GM19395 (cell line): ENCODE data around the gene GGT1.
A peak's percentile ranks its signal among the peaks of the same experiment; 100 is the strongest.
"Not testable (repeated sequence)": the region's sequence is repeated elsewhere in the genome, so short reads cannot be mapped to it uniquely, and the experiment has no call there.

Experiments
- ATAC-seq: cut with Tn5 transposase; IDR thresholded peaks from one replicate; pipeline ENCODE4 v1.9.1; 2021; ENCODE audit warnings: mild to moderate bottlenecking, moderate library complexity; ENCODE audit not compliant: unreplicated experiment

Gene GGT1

DNA sequence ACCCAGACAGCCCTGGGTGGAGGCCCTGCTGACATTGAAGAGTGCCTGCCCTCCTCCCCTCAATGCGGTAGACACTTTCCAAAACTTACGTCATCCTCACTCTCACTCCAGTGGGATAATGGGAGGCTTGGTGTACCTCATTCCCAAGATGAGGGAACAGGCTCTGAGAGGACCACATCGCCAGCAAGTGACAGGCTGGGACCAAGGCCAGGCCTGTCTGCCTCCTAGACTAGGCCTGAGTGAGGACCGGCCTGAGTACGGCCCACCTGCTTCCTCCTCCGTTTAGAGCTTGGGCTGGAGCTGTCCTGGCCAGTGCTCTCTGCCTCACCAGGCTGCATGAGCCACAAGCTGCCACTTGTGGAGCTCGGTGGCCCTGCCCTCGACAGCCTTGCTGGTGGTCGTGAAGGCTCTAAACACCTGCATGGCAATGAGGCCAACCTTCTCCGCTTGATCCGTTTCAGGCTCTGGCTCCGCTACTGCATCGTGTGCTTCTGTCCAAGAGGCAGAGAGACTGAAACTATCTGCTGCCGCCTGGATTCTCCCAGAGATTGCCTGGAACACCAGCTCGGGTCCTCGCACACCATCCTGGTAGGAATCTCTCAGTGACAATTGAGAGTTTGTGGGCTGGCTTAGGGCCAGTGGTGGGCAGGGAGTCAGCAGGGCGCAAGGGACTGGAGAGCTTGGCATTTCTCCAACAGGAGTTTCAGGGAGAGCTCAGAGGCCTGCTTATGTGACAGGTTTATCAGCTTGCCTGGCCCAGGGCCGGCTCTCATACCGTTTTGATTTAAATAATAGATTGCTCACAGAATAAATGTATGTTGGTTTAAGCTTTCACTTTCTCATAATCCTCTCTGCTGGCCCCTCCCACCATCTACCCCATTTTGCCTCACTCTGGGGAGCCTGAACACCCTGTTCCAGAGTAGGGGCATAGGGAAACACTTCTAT, 19.5 kb upstream of the GGT1 start:
- no peak for ATAC-seq

GRCh38 chr22:24584166-24584790, 18.7 kb upstream of the GGT1 start:
- no peak for ATAC-seq

- ATAC-seq = no peak
Measured at GRCh38 chr22:24584871-24585411, 18.1 kb upstream of the GGT1 start.

GRCh38 chr22:24585461-24585860, 17.5 kb upstream of the GGT1 start:
- no peak for ATAC-seq

GRCh38 chr22:24585927-24586546, 17.0 kb upstream of the GGT1 start:
- ATAC-seq = no peak

GRCh38 chr22:24587251-24587650, 15.7 kb upstream of the GGT1 start:
- no peak for ATAC-seq

DNA sequence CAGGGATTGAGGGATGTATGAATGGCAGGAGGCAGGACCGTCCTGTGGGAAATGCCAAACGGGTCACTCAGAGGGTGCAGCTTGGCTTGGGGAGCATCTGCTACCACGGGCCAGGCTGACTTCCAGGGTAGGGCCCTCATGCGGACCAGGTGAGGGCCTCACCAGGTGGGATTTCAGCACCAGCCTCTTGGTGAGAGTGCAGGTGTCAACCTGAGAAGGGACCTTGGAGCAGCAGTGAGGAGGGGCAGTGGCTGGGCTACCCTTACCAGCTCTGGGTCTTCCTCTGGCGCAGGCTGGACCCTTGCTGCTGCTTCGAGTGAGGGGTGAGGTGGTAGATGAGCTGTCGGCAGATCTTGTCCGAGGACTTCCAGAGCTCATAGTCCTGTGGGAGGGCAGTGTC, 15.0 kb upstream of the GGT1 start:
- ATAC-seq = no peak

- ATAC-seq = no peak
Measured at GRCh38 chr22:24588381-24588756, 14.6 kb upstream of the GGT1 start.

GRCh38 chr22:24588757-24589481, 14.1 kb upstream of the GGT1 start:
- no peak for ATAC-seq

- ATAC-seq = no peak
Measured at GRCh38 chr22:24589518-24590030, 13.4 kb upstream of the GGT1 start.

DNA sequence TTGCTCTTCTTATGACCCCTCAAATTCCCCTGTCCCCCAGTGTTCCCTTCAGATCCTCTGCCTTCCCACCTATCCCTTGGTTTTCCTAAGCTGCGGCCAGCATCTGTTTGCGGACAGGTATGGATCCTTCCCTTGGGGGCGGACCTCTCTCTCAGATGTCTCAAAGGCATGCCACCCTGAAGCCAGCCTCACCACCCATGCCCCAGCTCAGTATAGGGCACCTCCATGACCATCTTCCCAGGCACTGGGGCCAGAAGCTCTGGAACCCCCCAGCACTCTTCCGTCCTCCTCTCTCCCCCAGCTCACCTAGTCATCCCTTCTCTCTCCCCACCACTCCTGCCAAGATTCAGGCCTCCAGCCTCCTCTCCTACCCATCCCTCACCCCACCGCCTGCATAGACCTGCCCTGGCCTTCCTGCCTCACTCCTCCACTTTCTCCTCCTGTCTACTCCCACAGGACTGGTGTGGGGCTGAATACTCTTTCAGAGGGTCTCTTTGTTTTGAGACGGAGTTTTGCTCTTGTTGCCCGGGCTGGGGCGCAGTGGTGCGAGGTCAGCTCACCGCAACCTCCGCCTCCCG, 12.3 kb upstream of the GGT1 start:
- no peak for ATAC-seq

DNA sequence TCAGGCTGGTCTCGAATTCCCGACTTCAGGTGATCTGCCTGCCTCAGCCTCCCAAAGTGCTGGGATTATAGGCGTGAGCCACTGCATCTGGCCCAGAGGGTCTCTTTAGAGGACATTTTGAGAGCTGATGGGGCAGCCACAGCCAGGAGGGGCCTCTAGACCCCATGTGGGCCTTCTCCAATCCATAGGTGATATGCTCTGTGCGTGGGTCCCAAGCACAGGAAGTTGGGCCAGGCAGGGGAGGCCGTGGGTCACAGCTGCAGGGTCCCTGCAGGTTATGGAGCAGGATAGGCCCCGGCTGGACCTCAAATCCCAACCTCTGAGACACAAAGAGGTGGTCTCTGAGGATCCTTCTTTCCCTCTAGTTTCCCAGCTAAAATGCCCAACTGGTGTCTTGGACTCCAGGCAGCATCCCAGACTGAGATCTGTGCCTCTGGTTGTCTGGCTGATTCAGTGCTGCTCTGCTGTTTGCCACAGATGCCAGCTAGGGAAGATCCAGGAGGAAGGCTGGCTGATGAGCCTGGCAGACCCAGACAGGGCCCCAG, 11.6 kb upstream of the GGT1 start:
- ATAC-seq = no peak

DNA sequence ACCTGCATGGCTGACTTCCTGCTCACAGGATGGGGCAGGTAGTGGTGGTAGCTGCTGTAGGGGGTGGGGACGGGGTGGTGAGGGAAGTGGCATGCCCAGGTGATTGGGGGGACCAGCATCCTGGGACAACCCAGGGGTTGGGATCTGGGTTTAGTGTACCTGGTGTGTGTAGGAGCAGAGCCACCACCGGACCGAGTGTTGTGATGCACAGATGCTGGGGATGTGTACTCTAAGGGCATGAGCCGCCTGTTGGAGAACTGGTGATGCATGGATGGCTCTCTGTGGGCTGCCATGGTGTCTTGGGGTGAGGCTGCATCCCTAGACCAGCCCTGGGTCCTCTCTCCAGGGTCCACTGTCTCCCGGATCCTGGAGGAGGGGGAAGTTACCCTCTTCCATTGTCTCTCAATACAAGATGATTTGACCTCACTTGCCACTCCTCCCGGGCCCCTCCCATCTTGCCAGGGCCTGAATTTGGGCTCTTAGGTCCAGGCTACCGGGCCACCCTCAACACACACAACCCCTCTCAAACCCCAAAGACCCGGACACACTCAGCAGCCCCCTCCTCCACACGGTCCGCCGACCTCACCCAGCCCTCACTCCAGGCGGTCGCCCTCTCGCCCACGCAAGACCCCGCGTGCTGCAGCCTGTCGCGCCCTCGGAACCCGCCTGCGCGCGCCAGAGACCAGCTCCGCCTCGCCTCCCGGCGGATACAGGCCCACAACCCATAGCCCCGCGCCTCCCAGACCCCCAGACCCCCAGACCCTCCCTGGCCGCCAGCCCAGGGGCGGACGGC, 10.7 kb upstream of the GGT1 start:
- no peak for ATAC-seq

DNA sequence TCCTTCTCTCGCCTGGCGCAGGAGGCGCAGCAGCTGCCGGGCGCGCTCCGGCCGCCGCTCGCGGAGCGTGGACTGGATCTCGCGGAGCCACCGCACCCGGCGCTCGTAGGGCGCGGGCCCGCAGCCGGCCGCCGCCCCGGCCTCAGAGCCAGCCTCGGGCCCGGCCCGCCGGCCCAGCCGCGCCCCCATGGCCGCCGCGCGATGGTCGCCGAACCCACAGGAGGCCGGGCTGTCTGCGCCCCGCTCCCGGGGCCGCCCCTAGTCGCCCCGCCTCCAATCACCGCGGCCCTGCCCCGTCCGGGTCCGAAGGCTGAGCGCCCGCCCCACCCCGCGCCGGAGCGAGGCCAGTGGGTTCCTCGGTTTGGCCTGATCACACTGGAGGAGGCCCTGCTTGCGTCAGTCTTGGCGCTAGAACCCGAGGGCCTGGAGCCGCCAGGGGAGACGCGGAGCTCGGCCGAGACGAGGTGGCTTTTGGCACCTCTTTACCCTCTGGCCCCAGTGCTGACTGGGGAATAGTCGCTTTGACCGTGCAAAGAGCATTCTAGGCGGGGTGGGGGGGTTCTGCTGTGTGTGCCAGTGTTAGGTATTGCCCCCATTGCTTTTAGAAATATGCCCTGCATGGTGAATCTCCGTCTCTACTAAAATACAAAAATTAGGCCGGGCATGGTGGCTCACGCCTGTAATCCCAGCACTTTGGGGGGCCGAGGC, 10.0 kb upstream of the GGT1 start, which contains the start of gene LRRC75B:
Gene LRRC75B, minus strand, starts transcription at position 223 of the 708 bp plus-strand sequence. Its CDS starts 34 bp downstream, at position 189.
- peak; percentile 69 for ATAC-seq

- ATAC-seq = not testable (repeated sequence)
Measured at GRCh38 chr22:24593559-24593835, 9.5 kb upstream of the GGT1 start.

DNA sequence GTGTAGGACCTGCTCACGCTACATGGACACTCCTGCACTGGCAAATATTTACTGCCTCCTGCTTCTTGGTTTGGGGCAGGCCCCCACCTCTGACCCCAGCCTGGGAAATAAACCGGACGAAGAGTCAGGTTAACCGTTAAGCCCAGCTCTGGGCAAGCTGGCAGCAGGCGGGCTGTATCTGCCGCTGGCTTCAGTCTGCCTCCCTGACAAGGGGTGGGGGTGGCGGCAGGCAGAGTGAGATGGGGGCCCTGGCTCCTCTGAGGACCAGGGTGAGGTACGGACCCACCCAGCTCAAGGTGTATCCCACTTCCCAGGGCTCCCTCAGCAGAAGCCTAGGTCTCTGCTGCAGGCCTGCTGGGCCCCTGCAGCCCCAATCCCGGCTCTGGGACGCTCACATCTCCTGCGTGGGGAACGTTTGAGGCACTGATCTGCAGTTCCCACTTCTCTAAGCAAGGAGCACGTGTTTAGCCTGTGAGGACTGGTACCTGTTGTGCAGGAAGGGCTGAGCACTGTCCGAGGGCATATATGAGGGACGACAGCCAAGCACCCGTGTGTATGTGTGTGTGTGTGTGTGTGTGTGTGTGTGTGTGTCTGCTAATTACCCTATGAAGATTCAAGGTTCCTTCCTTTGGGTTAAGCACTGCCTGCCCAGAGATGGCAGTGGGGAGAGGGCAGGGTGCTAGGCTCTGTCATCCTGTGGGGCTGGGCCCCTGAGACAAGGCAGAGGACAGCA, 9.0 kb upstream of the GGT1 start:
- no peak for ATAC-seq

DNA sequence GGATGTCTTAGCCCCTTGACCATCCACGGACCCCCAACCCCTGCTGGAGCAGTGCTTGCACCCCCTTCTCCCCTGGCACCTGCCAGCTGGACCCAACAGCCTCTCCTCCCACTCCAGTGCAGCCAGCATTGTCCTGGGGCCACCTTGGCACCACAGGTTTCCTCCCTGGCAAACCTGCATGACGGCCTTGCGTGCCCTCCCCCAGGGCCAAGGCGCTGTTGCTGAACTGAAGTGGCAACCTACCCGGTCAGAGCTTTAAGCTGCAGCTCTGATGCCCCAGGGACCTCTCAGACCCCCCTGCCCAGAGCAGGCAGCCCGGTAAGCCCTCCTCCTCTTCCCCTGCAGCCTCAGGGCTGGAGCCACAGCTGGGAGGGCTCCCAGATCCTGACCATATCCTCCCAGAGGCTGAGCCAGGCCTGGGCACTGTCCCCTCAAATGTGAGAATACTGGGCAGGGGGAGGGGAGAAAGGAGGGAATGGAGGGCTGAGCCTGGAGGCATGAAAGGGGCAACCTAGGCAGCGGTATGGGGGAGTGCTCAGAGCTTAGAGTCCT, 8.3 kb upstream of the GGT1 start:
- ATAC-seq = no peak

DNA sequence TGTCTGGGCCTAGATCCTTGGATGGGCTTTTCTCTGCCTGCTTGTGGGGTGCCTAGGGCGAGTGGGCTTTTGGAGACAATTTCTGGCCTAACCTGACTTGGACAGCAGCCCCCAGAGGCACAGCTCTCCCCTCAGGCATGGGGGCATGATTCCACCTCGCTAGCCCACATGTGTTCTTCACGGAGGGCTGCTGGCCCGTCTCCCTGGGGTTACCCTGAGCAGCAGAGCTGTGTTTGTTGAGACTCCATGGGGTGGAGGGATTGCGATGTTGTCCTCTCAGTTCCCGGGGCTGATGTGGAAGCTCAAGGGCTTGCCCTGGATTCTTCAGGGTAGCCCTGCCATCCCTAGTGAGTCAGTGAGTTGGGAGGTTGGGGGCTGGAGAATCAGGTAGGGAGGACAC, 7.8 kb upstream of the GGT1 start:
- ATAC-seq = no peak
